GM21786 (cell line): ENCODE data around the gene GSTT4.
"Not testable (repeated sequence)": the region's sequence is repeated elsewhere in the genome, so short reads cannot be mapped to it uniquely, and the experiment has no call there.

Experiments used
- ATAC-seq: cut with Tn5 transposase; IDR thresholded peaks from one replicate; pipeline ENCODE4 v1.9.1; 2021; ENCODE audit not compliant: unreplicated experiment

GSTT4 gene

DNA sequence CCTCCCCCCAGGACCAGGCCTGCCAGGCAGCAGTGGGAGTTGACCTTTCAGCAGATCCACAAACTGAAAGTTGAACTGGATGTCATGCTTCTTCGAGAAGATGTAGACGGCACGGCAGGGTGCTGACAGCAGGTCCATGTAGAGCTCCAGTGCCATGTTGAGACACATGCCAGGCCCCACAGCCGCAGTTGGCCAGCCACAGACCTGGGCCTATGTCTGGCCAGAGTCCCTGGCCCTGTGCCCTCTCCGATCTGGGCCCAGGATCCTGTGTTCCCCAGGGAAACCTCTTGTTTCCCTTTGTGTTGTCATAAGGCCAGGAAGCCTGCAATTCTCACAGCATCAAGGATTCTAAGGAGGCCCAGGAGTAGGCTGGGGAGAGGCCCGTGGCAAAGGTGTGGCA, at the start of gene GSTT4:
Gene GSTT4 (minus strand): TSS at position 253 of the 400 bp plus-strand sequence. CDS start 97 bp downstream, at position 156.
- ATAC-seq = no peak

DNA sequence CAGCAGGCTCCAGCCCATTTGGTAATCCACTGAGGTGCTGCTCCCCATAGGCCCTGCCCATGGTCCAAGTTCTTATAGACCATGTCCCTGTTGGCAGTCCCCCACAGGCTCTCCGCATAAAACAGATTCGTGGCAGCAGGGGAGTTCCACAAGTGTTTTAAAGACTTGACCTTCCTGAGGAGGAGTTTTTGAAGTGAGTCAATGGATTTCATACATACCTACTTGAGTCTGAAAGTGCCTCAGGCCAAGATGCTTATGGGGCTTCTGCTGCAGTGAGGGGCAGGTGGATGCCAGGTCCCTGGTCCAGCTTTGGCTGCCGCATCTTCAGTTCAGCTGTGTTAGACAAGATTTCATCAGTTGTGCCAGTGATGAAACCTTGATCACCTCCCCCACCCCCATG, 49.1 kb upstream of the GSTT4 start:
- ATAC-seq = no peak

- peak; percentile 62 for ATAC-seq
Observed at GRCh38 chr22:24053481-24054226, 48.4 kb upstream of the GSTT4 start.

DNA sequence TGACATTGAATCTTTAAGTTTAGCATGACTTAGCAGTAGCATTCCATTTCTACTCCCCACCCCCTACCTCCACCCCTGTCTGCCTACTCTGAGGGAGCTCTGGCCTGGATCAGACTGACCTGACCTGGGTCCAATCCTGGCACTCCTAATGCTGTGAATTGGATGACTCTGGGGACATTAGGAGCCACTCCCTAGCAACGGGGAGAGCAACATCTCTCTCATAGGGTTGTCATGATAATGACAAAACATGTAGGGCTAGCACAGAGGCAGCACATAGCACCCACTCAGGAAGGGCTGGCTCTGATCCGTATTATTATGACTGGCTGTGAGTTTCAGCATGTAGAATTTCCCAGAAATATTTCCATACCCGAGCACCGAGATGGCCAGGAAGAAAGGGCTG, 46.3 kb upstream of the GSTT4 start:
- ATAC-seq = no peak

- ATAC-seq = no peak
Observed at GRCh38 chr22:24051028-24051427, 45.8 kb upstream of the GSTT4 start.

DNA sequence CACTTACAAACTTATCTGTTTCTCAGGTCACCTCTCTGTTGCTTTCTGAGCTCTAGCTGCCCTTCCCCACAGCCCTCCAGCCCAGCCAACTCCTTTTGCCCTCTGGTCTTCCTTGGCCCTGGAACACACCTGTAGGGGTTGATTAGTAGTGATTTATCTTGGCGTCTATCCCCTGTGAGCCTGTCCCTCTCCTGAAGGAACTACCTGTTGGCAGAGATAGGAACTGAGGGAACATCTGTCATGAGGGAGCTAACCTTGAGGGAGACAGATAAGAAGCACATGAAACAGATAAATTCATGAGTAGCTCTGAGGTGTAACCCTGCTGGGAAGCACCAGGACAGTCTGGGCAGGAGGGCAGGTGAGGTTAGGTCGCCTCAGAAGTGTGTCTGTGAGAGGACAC, 44.7 kb upstream of the GSTT4 start:
- no peak for ATAC-seq

- no peak for ATAC-seq
Observed at GRCh38 chr22:24049211-24049610, 44.0 kb upstream of the GSTT4 start.

DNA sequence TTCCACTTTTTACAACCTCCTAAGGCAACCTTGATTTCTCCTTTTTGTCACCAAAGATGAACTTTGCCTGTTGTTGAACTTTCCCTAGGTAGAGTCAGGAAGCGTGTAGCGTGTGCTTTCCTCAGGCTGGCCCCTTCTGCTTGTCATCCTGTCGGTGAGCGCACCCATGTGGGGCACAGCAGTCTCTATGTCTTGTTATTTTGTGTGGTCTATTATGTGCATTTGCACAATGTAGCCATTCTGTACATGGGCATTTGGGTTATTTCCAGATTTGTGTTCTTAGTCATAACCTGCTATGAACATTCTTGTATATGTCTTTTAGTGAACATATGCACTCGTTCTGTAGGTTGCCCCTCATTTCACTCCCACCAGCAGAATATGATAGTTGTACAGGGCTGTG, 40.8 kb upstream of the GSTT4 start:
- no peak for ATAC-seq

GRCh38 chr22:24043958-24044357, 38.7 kb upstream of the GSTT4 start:
- no peak for ATAC-seq

DNA sequence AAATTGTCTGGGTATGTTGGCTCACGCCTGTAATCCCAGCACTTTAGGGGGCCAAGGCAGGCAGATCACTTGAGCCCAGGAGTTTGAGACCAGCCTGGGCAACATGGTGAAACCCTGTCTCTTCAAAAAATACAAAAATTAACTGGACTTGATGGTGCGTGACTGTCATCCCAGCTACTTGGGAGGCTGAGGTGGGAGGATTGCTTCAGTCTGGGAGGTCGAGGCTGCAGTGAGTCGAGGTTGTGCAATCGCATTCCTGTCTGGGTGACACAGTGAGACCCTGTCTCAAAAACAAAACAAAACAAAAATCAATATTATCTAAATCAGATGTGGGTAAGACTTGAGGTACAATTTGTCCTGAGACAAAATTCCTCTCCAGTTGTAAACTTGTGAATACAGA, 38.2 kb upstream of the GSTT4 start:
- not testable (repeated sequence) for ATAC-seq

DNA sequence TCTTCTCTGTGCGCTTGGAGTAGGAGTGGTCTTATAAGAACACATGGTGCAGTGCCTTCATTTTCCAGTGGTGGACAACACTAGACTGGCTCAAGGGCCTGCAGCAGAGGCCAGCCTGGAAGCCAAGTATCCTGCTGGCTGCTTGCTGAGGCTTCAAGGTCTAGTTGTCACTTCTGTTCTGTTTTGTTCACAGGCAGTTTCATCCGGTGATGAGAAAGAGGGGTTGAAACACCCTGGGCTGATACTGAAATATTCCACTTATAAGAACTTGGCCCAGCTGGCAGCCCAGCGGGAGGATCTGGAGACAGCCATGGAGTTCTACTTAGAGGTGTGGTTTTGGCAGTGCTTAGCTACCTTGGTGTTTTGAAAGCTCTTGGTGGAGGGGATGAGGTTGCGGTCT, 35.7 kb upstream of the GSTT4 start:
- no peak for ATAC-seq

DNA sequence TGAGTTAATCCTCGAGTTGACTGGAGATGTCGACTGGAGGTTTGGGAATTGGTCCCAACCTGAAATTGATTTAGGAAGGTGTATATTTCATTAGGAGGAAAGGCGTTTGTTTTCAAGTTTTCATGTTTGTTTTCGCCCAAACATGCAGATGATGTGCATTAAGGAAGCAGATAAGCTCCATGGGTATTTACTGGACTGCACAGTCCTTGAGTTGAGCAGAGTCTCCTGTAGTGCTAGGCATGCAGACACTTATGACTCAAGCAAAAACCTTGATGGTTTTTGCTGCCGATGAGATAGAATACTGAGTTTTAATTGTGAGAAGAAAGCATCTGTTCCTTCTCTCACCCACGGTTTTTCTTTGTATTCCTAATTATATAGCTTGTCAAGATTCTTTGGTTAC, 33.8 kb upstream of the GSTT4 start:
- no peak for ATAC-seq

DNA sequence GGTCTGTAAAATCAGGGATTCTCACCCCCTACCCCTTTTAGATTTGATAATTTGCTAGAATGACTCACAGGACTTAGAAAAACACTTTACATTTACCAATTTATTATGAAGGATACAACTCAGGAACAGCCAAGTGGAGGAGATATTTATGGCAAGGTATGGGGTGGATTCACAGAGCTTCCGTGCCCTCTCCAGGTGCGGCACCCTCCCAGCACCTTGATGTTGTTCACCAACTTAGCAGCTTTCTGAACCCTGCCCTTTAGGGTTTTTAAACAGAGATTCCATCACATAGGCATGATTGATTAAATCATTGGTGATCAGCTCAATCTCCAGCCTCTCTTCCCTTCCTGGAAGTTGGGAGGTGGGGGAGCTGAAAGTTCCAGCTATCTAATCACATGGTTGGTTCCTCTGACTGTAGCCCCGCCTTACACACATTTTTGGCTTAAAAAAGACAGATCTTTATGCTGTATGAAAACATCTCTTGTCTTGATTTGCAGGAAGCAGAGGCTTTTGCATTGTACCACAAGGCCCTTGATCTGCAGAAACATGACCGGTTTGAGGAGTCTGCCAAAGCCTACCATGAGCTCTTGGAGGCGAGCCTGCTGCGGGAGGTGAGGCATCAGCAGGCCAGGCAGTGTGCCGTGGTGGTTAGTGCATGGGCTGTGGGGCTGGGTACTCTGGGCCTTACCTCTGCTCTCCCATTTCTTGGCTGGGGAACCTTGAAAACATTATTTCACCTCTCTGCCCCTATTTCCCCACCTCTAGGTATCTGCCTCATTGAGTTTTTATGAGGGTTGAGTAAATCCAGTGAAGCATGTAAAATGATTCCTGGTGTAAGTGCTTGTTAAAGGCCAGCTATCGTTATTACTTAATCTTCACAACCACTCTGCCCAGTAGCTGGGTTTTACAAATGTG, 32.9 kb upstream of the GSTT4 start:
- ATAC-seq = no peak

DNA sequence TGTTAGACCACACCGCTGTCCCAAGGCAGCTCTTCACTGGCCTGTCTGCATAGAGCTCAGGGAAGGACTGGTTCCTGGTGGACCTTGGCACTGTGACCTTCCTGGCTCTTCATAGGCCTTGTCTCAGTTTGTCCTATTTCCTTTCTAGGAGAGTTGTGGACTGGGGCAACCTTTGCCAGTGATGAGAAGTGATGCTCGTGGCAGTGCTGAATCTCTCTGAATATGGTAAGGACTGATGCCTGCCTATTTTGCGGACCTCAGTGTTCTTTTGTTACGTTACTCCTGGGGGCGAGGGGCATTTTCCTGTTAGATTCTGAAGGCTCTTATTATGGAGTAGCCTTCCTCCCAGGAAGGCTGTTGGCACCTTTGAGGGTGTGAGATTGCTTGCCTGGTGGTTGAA, 30.0 kb upstream of the GSTT4 start:
- no peak for ATAC-seq

GRCh38 chr22:24033731-24034130, 28.5 kb upstream of the GSTT4 start:
- ATAC-seq = no peak

- no peak for ATAC-seq
Observed at GRCh38 chr22:24030186-24030702, 25.0 kb upstream of the GSTT4 start.

GRCh38 chr22:24029304-24029703, 24.1 kb upstream of the GSTT4 start:
- ATAC-seq = no peak

DNA sequence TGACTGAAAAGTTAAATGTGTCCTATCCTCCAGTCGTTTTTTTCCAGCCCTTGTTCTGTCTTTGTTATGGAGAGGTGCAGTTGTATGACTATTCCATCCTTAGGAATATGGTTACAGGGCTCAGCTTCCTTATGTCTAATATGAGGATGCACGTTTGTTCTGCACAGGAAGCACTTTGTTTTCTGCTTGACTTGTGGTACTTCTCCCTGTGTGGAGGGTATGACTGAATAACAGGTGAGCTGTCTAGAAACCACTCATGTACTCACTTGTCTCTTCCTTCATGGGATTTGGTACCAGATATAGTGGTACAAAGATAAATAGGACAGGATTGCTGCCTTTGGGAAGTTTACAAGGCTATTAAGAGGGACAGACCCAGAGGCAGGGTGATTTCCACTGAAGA, 23.3 kb upstream of the GSTT4 start:
- no peak for ATAC-seq

- no peak for ATAC-seq
Observed at GRCh38 chr22:24027991-24028390, 22.7 kb upstream of the GSTT4 start.

GRCh38 chr22:24027389-24027975, 22.2 kb upstream of the GSTT4 start:
- no peak for ATAC-seq

GRCh38 chr22:24026733-24027132, 21.5 kb upstream of the GSTT4 start:
- ATAC-seq = no peak

DNA sequence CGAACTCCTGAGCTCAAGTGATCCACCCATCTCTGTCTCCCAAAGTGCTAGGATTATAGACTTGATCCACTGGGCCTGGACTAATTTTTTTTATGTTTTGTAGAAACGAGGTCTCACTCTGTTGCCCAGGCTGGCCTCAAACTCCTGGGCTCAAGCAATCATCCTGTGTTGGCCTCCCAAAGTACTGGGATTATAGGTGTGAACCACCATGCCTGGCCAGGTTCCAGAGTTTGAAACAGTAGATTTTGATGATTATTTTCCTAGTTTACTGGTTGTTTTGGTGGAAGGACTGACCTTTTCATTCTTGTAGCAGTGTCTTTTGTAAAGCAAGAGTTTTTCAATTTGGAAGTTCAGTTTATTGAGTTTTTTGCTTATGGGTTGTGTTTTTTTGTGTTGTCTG, 20.8 kb upstream of the GSTT4 start:
- no peak for ATAC-seq
